Central memory CD8-positive, alpha-beta T cell (primary cell): Measurements from ENCODE around the gene ST3GAL3.

Source experiments
- ATAC-seq: fragments of 150-1000 bp; cut with Tn5 transposase; replicated peaks from 2 replicates; pipeline ENCODE4 v1.10.0; 2022; ENCODE audit warnings: mild to moderate bottlenecking, moderate FRiP score, moderate number of reproducible peaks; ENCODE audit not compliant: poor library complexity, severe bottlenecking; ENCODE audit errors: extremely low read depth
- DNase-seq, 2 donors: peaks; one replicate each; pipeline ENCODE4 v3.0.0; 2021; ENCODE audit warnings: low spot score in 2 of 2
- H3K27ac Mint-ChIP-seq: one replicate; pipeline ENCODE4 v1.8.0; 2022; ENCODE audit warnings: low read depth, mild to moderate bottlenecking, moderate library complexity, mixed read lengths
- H3K27me3 Mint-ChIP-seq: one replicate; pipeline ENCODE4 v1.8.0; 2022; ENCODE audit warnings: mixed read lengths
- H3K36me3 Mint-ChIP-seq: one replicate; pipeline ENCODE4 v1.8.0; 2022; ENCODE audit warnings: mild to moderate bottlenecking, moderate library complexity, mixed read lengths; ENCODE audit not compliant: insufficient read depth
- H3K4me1 Mint-ChIP-seq: one replicate; pipeline ENCODE4 v1.8.0; 2022; ENCODE audit warnings: mixed read lengths
- H3K4me3 Mint-ChIP-seq: one replicate; pipeline ENCODE4 v1.8.0; 2022; ENCODE audit warnings: mild to moderate bottlenecking, moderate library complexity, mixed read lengths
- H3K9me3 Mint-ChIP-seq: one replicate; pipeline ENCODE4 v1.8.0; 2022; ENCODE audit warnings: mixed read lengths

ST3GAL3 gene

GRCh38 chr1:43878440-43878839 is 171.1 kb downstream of the ST3GAL3 start:
- H3K4me1 Mint-ChIP-seq: no peaks in the 10 kb centered on the region
- peaks cover 5% of the 10 kb centered on the region for H3K36me3 Mint-ChIP-seq
- H3K9me3 Mint-ChIP-seq: no peaks in the 10 kb centered on the region
- no peaks in the 10 kb centered on the region for H3K27me3 Mint-ChIP-seq
- no peak overlapping the region for H3K4me3 Mint-ChIP-seq
- H3K27ac Mint-ChIP-seq: no peak overlapping the region
- DNase-seq (no peak), ATAC-seq (no peak)

GRCh38 chr1:43878854-43879253 is 171.5 kb downstream of the ST3GAL3 start:
- no peaks in the 10 kb centered on the region for H3K27me3 Mint-ChIP-seq
- H3K27ac Mint-ChIP-seq: no peak overlapping the region
- no peaks in the 10 kb centered on the region for H3K4me1 Mint-ChIP-seq
- no peaks in the 10 kb centered on the region for H3K9me3 Mint-ChIP-seq
- ATAC-seq (no peak), DNase-seq (no peak)
- H3K36me3 Mint-ChIP-seq: peaks cover 5% of the 10 kb centered on the region
- no peak overlapping the region for H3K4me3 Mint-ChIP-seq

DNA sequence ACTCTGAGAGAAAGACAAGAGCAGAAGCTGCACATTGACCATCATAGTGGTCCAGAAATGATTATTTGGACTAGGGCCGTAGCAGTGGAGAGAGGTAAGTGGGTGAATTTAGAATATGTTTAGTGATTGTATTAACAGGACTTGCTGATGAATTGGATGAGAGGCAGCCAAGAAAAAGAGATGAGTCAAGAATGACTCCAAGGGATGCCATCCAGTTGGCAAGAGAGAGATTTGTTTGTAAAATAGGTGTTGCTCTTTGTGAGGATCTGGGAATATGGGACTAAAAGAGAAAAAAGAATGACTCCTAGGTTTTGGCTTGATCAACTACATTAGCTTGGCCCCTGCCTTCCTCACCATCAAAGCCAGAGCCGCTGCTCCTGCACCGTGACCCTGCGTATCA is 172.1 kb downstream of the ST3GAL3 start:
- no peak overlapping the region for H3K4me3 Mint-ChIP-seq
- H3K27me3 Mint-ChIP-seq: no peaks in the 10 kb centered on the region
- H3K27ac Mint-ChIP-seq: no peak overlapping the region
- peaks cover 5% of the 10 kb centered on the region for H3K36me3 Mint-ChIP-seq
- DNase-seq: no peak
- ATAC-seq: no peak
- no peaks in the 10 kb centered on the region for H3K9me3 Mint-ChIP-seq
- H3K4me1 Mint-ChIP-seq: no peaks in the 10 kb centered on the region

- ATAC-seq: no peak
- no peak overlapping the region for H3K27ac Mint-ChIP-seq
- peaks cover 5% of the 10 kb centered on the region for H3K36me3 Mint-ChIP-seq
- H3K4me1 Mint-ChIP-seq: no peaks in the 10 kb centered on the region
- no peaks in the 10 kb centered on the region for H3K27me3 Mint-ChIP-seq
- DNase-seq: no peak
- no peak overlapping the region for H3K4me3 Mint-ChIP-seq
- H3K9me3 Mint-ChIP-seq: no peaks in the 10 kb centered on the region
These were observed 172.7 kb downstream of the ST3GAL3 start for GRCh38 chr1:43879996-43880395.

DNA sequence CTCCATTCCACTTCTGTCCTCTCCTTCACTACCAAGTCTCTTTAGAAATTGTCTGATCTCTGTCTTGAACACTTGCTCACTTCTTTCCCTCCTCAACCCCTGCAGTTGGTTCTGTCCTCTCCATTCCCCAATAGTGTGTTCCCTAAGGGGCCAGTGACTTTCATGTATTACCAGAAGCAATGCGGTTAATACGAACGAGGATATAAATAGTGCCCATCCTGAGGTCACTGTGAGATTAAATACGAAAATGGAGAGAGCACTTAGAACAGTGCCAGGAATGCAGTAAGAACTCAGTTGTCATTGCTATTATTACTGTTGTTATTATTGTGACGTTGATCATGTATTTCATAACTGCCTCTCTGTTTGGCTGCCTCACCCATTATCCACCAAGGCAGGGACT is 173.3 kb downstream of the ST3GAL3 start:
- H3K27ac Mint-ChIP-seq: no peak overlapping the region
- H3K4me3 Mint-ChIP-seq: no peak overlapping the region
- peaks cover 5% of the 10 kb centered on the region for H3K36me3 Mint-ChIP-seq
- no peak for DNase-seq
- no peak for ATAC-seq
- H3K4me1 Mint-ChIP-seq: no peaks in the 10 kb centered on the region
- H3K9me3 Mint-ChIP-seq: no peaks in the 10 kb centered on the region
- no peaks in the 10 kb centered on the region for H3K27me3 Mint-ChIP-seq

- H3K4me1 Mint-ChIP-seq: no peaks in the 10 kb centered on the region
- no peaks in the 10 kb centered on the region for H3K9me3 Mint-ChIP-seq
- no peaks in the 10 kb centered on the region for H3K27me3 Mint-ChIP-seq
- H3K27ac Mint-ChIP-seq: no peak overlapping the region
- no peak overlapping the region for H3K4me3 Mint-ChIP-seq
- H3K36me3 Mint-ChIP-seq: peaks cover 4% of the 10 kb centered on the region
- DNase-seq: no peak
- no peak for ATAC-seq
These were observed 174.1 kb downstream of the ST3GAL3 start for GRCh38 chr1:43881415-43881814.

DNA sequence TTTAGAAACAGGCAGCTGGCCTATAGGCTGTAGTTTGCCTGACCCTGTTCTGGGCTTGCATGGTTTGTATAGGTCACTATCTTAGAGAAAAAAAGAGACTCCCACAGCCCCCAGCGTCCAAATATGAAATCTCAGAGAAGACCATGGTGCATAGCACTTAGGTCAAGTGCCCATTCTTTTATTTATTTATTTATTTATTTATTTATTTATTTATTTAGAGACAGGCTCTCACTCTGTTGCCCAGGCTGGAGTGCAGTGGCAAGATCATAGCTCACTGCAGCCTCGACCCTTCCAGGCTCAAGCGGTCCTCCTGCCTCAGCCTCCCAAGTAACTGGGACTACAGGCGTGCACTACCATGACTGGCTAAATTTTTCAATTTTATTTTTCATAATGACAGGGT is 175.4 kb downstream of the ST3GAL3 start:
- Mint-ChIP-seq H3K4me3 (no peak overlapping the region), H3K36me3 (peaks cover 4% of the 10 kb centered on the region), H3K27me3 (no peaks in the 10 kb centered on the region), H3K9me3 (no peaks in the 10 kb centered on the region), H3K4me1 (no peaks in the 10 kb centered on the region), H3K27ac (no peak overlapping the region)
- DNase-seq (no peak), ATAC-seq (no peak)

- H3K4me3 Mint-ChIP-seq: no peak overlapping the region
- H3K36me3 Mint-ChIP-seq: peaks cover 4% of the 10 kb centered on the region
- ATAC-seq (no peak), DNase-seq (no peak)
- no peaks in the 10 kb centered on the region for H3K9me3 Mint-ChIP-seq
- no peak overlapping the region for H3K27ac Mint-ChIP-seq
- no peaks in the 10 kb centered on the region for H3K27me3 Mint-ChIP-seq
- H3K4me1 Mint-ChIP-seq: no peaks in the 10 kb centered on the region
These were observed 176.0 kb downstream of the ST3GAL3 start for GRCh38 chr1:43883321-43883720.

GRCh38 chr1:43885279-43885801 is 178.0 kb downstream of the ST3GAL3 start:
- Mint-ChIP-seq H3K27ac (no peak overlapping the region), H3K27me3 (no peaks in the 10 kb centered on the region), H3K9me3 (no peaks in the 10 kb centered on the region), H3K4me3 (no peak overlapping the region), H3K4me1 (no peaks in the 10 kb centered on the region), H3K36me3 (peaks cover 4% of the 10 kb centered on the region)
- DNase-seq (no peak), ATAC-seq (no peak)

DNA sequence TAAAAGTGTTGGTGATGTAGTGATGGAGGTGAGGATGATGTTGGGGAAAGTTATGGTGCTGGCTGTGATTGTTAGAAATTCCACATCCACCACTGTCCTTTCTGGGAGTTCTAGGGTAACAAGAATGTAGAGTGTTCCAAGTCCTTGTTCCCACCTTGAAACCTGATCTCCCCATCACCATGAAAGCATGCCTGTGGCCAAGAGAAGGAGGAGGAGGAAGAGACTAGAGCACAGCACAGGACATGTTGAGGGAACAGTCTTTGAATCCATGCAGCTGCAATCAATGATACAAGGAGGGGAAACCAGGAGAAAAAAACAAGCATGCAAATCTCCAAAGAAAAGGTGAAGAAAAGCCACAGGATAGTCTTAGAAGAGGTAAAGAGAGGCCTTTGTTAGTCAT is 180.4 kb downstream of the ST3GAL3 start:
- no peaks in the 10 kb centered on the region for H3K27me3 Mint-ChIP-seq
- no peaks in the 10 kb centered on the region for H3K36me3 Mint-ChIP-seq
- no peaks in the 10 kb centered on the region for H3K4me1 Mint-ChIP-seq
- H3K9me3 Mint-ChIP-seq: no peaks in the 10 kb centered on the region
- no peak overlapping the region for H3K27ac Mint-ChIP-seq
- ATAC-seq (no peak), DNase-seq (no peak)
- H3K4me3 Mint-ChIP-seq: no peak overlapping the region

DNA sequence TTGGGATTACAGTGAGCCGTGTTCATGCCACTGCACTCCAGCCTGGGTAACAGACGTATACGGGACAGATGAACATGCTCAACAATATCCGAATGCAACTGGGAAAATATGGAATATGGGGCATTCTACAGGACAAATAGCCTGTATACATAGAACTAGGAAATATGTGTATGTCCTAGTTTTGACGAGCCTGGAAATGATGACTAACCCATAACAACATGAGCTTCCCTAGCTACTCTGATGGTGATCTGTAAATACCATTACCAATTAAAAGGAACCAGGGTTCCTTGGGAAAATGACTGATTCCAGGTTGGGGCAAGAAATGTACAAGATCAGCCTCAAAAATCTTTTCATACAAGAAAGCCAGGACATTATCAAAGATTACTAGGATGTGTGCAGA is 183.5 kb downstream of the ST3GAL3 start:
- no peaks in the 10 kb centered on the region for H3K27me3 Mint-ChIP-seq
- H3K4me1 Mint-ChIP-seq: no peaks in the 10 kb centered on the region
- H3K9me3 Mint-ChIP-seq: no peaks in the 10 kb centered on the region
- H3K36me3 Mint-ChIP-seq: peaks cover 2% of the 10 kb centered on the region
- H3K27ac Mint-ChIP-seq: no peak overlapping the region
- ATAC-seq (no peak), DNase-seq (no peak)
- no peak overlapping the region for H3K4me3 Mint-ChIP-seq

GRCh38 chr1:43893006-43893405 is 185.7 kb downstream of the ST3GAL3 start:
- no peak for ATAC-seq
- no peaks in the 10 kb centered on the region for H3K9me3 Mint-ChIP-seq
- no peak for DNase-seq

DNA sequence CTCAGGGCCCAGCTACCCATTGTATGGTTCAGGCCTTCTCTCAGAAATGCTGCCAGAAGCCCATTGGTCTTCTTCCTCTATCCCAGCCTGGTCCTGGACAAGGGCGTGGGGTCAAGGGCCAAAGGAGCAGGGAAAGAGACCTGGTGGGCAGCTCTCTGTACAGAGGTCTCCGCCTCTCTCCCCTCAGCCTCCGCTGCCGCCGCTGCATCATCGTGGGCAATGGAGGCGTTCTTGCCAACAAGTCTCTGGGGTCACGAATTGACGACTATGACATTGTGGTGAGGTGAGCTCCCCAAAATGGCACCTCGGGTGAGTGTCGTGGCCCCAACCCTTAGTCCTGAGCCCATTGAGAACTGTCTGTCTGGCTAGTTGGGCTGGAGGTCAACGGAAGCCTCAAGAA is 191.6 kb downstream of the ST3GAL3 start:
- peaks cover 15% of the 10 kb centered on the region for H3K36me3 Mint-ChIP-seq
- H3K9me3 Mint-ChIP-seq: no peaks in the 10 kb centered on the region
- ATAC-seq (no peak), DNase-seq (no peak)
- H3K27me3 Mint-ChIP-seq: no peaks in the 10 kb centered on the region
- no peak overlapping the region for H3K4me3 Mint-ChIP-seq
- no peaks in the 10 kb centered on the region for H3K4me1 Mint-ChIP-seq
- H3K27ac Mint-ChIP-seq: no peak overlapping the region

More at GRCh38 chr1:43893006-43893405, 185.7 kb downstream of the ST3GAL3 start:
- no peaks in the 10 kb centered on the region for H3K27me3 Mint-ChIP-seq
- no peak overlapping the region for H3K27ac Mint-ChIP-seq
- H3K4me1 Mint-ChIP-seq: no peaks in the 10 kb centered on the region
- no peak overlapping the region for H3K4me3 Mint-ChIP-seq
- H3K36me3 Mint-ChIP-seq: peaks cover 8% of the 10 kb centered on the region

GRCh38 chr1:43900386-43900785 is 193.1 kb downstream of the ST3GAL3 start:
- no peaks in the 10 kb centered on the region for H3K4me1 Mint-ChIP-seq
- no peak overlapping the region for H3K4me3 Mint-ChIP-seq
- no peak for ATAC-seq
- DNase-seq: no peak
- H3K9me3 Mint-ChIP-seq: no peaks in the 10 kb centered on the region
- H3K36me3 Mint-ChIP-seq: peaks cover 14% of the 10 kb centered on the region
- no peak overlapping the region for H3K27ac Mint-ChIP-seq
- H3K27me3 Mint-ChIP-seq: no peaks in the 10 kb centered on the region
